ENCODE results near the gene ALPP. TPM values are rescaled to one million over a fixed set of nuclear protein-coding genes. Genes with fewer than 3 reads are reported as not detected.
A peak's percentile ranks its signal among the peaks of the same experiment; 100 is the strongest.

ALPP gene
- polyA plus RNA-seq, 1 of the 3 experiments (the other 2 are of a cell fraction), result not detected

- WGBS (ENCODE audit: low lambda C conversion rate), result 46% methylated on average over 6 of the region's 12 CpGs
- CTCF ChIA-PET, result interaction anchor here (1.2 to 1.3 kb wide), 3 partner anchors 14 to 491 kb away, joined by 3 to 5 read pairs (median 4); no protein-coding TSS in a partner anchor
These were observed 37.4 kb downstream of the ALPP start for GRCh38 chr2:232415736-232416520.

GRCh38 chr2:232416521-232417470, 38.2 kb downstream of the ALPP start:
- H3K27me3 ChIP-seq (ENCODE audit: insufficient read depth), result peaks cover 81% of the 10 kb centered on the region

More at GRCh38 chr2:232415736-232416520, 37.4 kb downstream of the ALPP start:
- H3K4me2 ChIP-seq, result no peak overlapping the region
- no peak for TF ChIP-seq NRF1 (IDR thresholded peaks at IDR 0.05; ENCODE audit: low read depth, low read length)
- TF ChIP-seq PBX3 (IDR thresholded peaks at IDR 0.05), result no peak
- TF ChIP-seq EP300 (IDR thresholded peaks at IDR 0.05; ENCODE audit: borderline replicate concordance in 1 of 2, low read depth in 1 of 2, low read length in 1 of 2), result no peak
- TF ChIP-seq ELF1 (IDR thresholded peaks at IDR 0.05), result no peak
- TF ChIP-seq FOXJ3 (CRISPR knock-in tag; IDR thresholded peaks at IDR 0.05), result no peak
- H3K36me3 ChIP-seq (replicated peaks in 1 of 2; ENCODE audit: control insufficient read depth in 1 of 2, insufficient read depth in 2 of 2, low read length in 1 of 2), result no peaks in the 10 kb centered on the region
- no peaks in the 10 kb centered on the region; a peak in 1 of 4 replicates for H3K4me1 ChIP-seq (ENCODE audit: control insufficient read depth in 1 of 2, insufficient read depth in 2 of 2, low read depth in 1 of 2, low read length in 1 of 2)
- no peaks in the 10 kb centered on the region for H3K79me2 ChIP-seq (ENCODE audit: insufficient read depth)
- peaks cover 81% of the 10 kb centered on the region for H3K27me3 ChIP-seq (ENCODE audit: insufficient read depth)
- no peak overlapping the region for H3K27ac ChIP-seq (ENCODE audit: low read depth in 2 of 2, low read length in 1 of 2)
- peak; percentile 8 for DNase-seq
- H3K9ac ChIP-seq, result no peak overlapping the region
- no peak overlapping the region for H2AFZ ChIP-seq (ENCODE audit: low read depth)
- H4K20me1 ChIP-seq (ENCODE audit: insufficient read depth), result no peaks in the 10 kb centered on the region
- H3F3A ChIP-seq (replicated peaks; ENCODE audit: insufficient read depth), result no peaks in the 10 kb centered on the region
- no peaks in the 10 kb centered on the region for H3K9me3 ChIP-seq
- POLR2A ChIA-PET, result no interaction called here
- no peak overlapping the region for H3K4me3 ChIP-seq (ENCODE audit: low read depth in 2 of 2, low read length in 1 of 2)
- no peaks in the 10 kb centered on the region for H3K9me2 ChIP-seq

More at GRCh38 chr2:232416521-232417470, 38.2 kb downstream of the ALPP start:
- Histone ChIP-seq H3K9ac (no peak overlapping the region), H3F3A (replicated peaks; ENCODE audit: insufficient read depth) (no peaks in the 10 kb centered on the region), H3K27ac (ENCODE audit: low read depth in 2 of 2, low read length in 1 of 2) (no peak overlapping the region), H3K4me2 (no peak overlapping the region), H3K4me3 (ENCODE audit: low read depth in 2 of 2, low read length in 1 of 2) (no peak overlapping the region), H3K9me2 (no peaks in the 10 kb centered on the region), H3K79me2 (ENCODE audit: insufficient read depth) (no peaks in the 10 kb centered on the region), H2AFZ (ENCODE audit: low read depth) (no peak overlapping the region), H3K4me1 (ENCODE audit: control insufficient read depth in 1 of 2, insufficient read depth in 2 of 2, low read depth in 1 of 2, low read length in 1 of 2) (no peaks in the 10 kb centered on the region; a peak in 1 of 4 replicates), H4K20me1 (ENCODE audit: insufficient read depth) (no peaks in the 10 kb centered on the region), H3K9me3 (no peaks in the 10 kb centered on the region), H3K36me3 (replicated peaks in 1 of 2; ENCODE audit: control insufficient read depth in 1 of 2, insufficient read depth in 2 of 2, low read length in 1 of 2) (no peaks in the 10 kb centered on the region)
- ChIA-PET CTCF (interaction anchor here (0.5 to 1.3 kb wide), 6 partner anchors 15 to 511 kb away, joined by 3 to 5 read pairs (median 3); no protein-coding TSS in a partner anchor), POLR2A (no interaction called here)
- 73% methylated on average over 10 of the region's 17 CpGs for WGBS (ENCODE audit: low lambda C conversion rate)
- TF ChIP-seq GABPA (IDR thresholded peaks at IDR 0.05; ENCODE audit: low read depth), result no peak
- TF ChIP-seq CTCF (IDR thresholded peaks at IDR 0.05), result no peak
- TF ChIP-seq TCF12 (IDR thresholded peaks at IDR 0.05), result no peak
- no peak for TF ChIP-seq RFX5 (IDR thresholded peaks at IDR 0.05; ENCODE audit: low read length)
- peak; percentile 16 for DNase-seq
